Activated CD8-positive, alpha-beta T cell treated with anti-CD3 and anti-CD28 coated beads for 36 hours (primary cell): ENCODE results near the gene DKC1. TPM values are rescaled to one million over a fixed set of nuclear protein-coding genes. Genes with fewer than 3 reads are reported as not detected.

Experiments
- ATAC-seq: fragments of 200-7000 bp; cut with Tn5 transposase; one replicate; pipeline ENCODE4 v1.10.0; 2021; ENCODE audit warnings: mild to moderate bottlenecking, moderate library complexity
- CTCF ChIA-PET: fragments of 350-600 bp; sonication (Branson Sonifier 250); formaldehyde crosslinking; loops from one replicate; lab custom pipeline; 2021; ENCODE audit warnings: antibody characterized with exemption; lab: Charles Lee
- POLR2A ChIA-PET: fragments of 350-600 bp; sonication (Branson Sonifier 250); formaldehyde crosslinking; loops from one replicate; lab custom pipeline; 2021; ENCODE audit warnings: antibody characterized with exemption; lab: Charles Lee
- DNase-seq: peaks from one replicate; pipeline ENCODE4 v3.0.0-alpha.2; 2020
- H3K27ac Mint-ChIP-seq: one replicate; pipeline ENCODE4 v1.8.0; 2021; ENCODE audit warnings: mild to moderate bottlenecking, mixed read lengths
- H3K27me3 Mint-ChIP-seq: one replicate; pipeline ENCODE4 v1.8.0; 2021; ENCODE audit warnings: mixed read lengths
- H3K36me3 Mint-ChIP-seq: one replicate; pipeline ENCODE4 v1.8.0; 2021; ENCODE audit warnings: low read depth, mixed read lengths
- H3K4me1 Mint-ChIP-seq: one replicate; pipeline ENCODE4 v1.8.0; 2021; ENCODE audit warnings: low read depth, mixed read lengths
- H3K4me3 Mint-ChIP-seq: one replicate; pipeline ENCODE4 v1.8.0; 2021; ENCODE audit warnings: mild to moderate bottlenecking, moderate library complexity, mixed read lengths
- H3K9me3 Mint-ChIP-seq: one replicate; pipeline ENCODE4 v1.8.0; 2021; ENCODE audit warnings: mixed read lengths
- CTCF ChIP-seq: fragments of 200-600 bp; IDR thresholded peaks from one replicate; pipeline ENCODE4 v1.8.0; 2022; ENCODE audit warnings: antibody characterized with exemption, mild to moderate bottlenecking
- intact Hi-C: fragments of 100-400 bp; cut with micrococcal nuclease; formaldehyde crosslinking; loops from one replicate; pipeline ENCODE4 v1.10.0; 2022
- total RNA-seq, 2 experiments: library from RNA; stranded (reverse); gene quantifications; one replicate each; pipeline ENCODE4 v1.2.3, GENCODE V29; 2021

The DKC1 gene
- total RNA-seq, 2 experiments from 2014 or later: 132 to 138 TPM

- intact Hi-C loops: no loop called here
- ATAC-seq: no peak
- Mint-ChIP-seq H3K27ac (peak overlapping the region; percentile 58), H3K27me3 (no peaks in the 10 kb centered on the region), H3K9me3 (no peaks in the 10 kb centered on the region), H3K36me3 (no peaks in the 10 kb centered on the region), H3K4me3 (no peak overlapping the region), H3K4me1 (peaks cover 98% of the 10 kb centered on the region)
- no peak for DNase-seq
- TF ChIP-seq CTCF: no peak
- CTCF ChIA-PET: interaction anchor here (4.1 to 6.0 kb wide), 2 partner anchors 11 to 20 kb away, joined by 35 to 38 read pairs; partner anchors contain the start of gene GAB3
- POLR2A ChIA-PET: interaction anchor here (0.7 to 1.5 kb wide), 3 partner anchors 11 to 47 kb away, joined by 3 read pairs; no protein-coding TSS in a partner anchor
Observed at GRCh38 chrX:154729439-154729838, 33.2 kb upstream of the DKC1 start.

GRCh38 chrX:154730253-154730891 is 32.3 kb upstream of the DKC1 start:
- ChIA-PET CTCF (interaction anchor here (4.1 to 6.0 kb wide), 2 partner anchors 12 to 19 kb away, joined by 35 to 38 read pairs; partner anchors contain the start of gene GAB3), POLR2A (interaction anchor here (6.5 kb wide), 1 partner anchor 12 kb away, joined by 31 read pairs; no protein-coding TSS in a partner anchor)
- DNase-seq (no peak), ATAC-seq (no peak)
- Mint-ChIP-seq H3K4me3 (no peak overlapping the region), H3K9me3 (no peaks in the 10 kb centered on the region), H3K27me3 (no peaks in the 10 kb centered on the region), H3K4me1 (peaks cover 98% of the 10 kb centered on the region), H3K27ac (peak overlapping the region; percentile 54), H3K36me3 (no peaks in the 10 kb centered on the region)
- intact Hi-C loops: no loop called here
- TF ChIP-seq CTCF: no peak

GRCh38 chrX:154731184-154731583 is 31.5 kb upstream of the DKC1 start:
- ChIA-PET POLR2A (interaction anchor here (6.5 kb wide), 1 partner anchor 13 kb away, joined by 31 read pairs; no protein-coding TSS in a partner anchor), CTCF (interaction anchor here (1.0 to 6.0 kb wide), 3 partner anchors 10 to 18 kb away, joined by 3 to 38 read pairs (median 35); partner anchors contain the start of gene GAB3)
- H3K4me1 Mint-ChIP-seq: peaks cover 98% of the 10 kb centered on the region
- ATAC-seq (no peak), DNase-seq (peak; percentile 32)
- H3K36me3 Mint-ChIP-seq: no peaks in the 10 kb centered on the region
- no peak overlapping the region for H3K4me3 Mint-ChIP-seq
- H3K27ac Mint-ChIP-seq: peak overlapping the region; percentile 66
- H3K9me3 Mint-ChIP-seq: no peaks in the 10 kb centered on the region
- TF ChIP-seq CTCF: no peak
- H3K27me3 Mint-ChIP-seq: no peaks in the 10 kb centered on the region
- intact Hi-C loops: no loop called here

- H3K36me3 Mint-ChIP-seq: peaks cover 1% of the 10 kb centered on the region
- POLR2A ChIA-PET: interaction anchor here (0.6 to 6.5 kb wide), 3 partner anchors 14 to 136 kb away, joined by 3 to 31 read pairs (median 4); no protein-coding TSS in a partner anchor
- peaks cover 98% of the 10 kb centered on the region for H3K4me1 Mint-ChIP-seq
- H3K9me3 Mint-ChIP-seq: no peaks in the 10 kb centered on the region
- no peak for TF ChIP-seq CTCF
- H3K27me3 Mint-ChIP-seq: no peaks in the 10 kb centered on the region
- ATAC-seq (no peak), DNase-seq (no peak)
- peak overlapping the region; percentile 76 for H3K27ac Mint-ChIP-seq
- intact Hi-C loops: no loop called here
- CTCF ChIA-PET: interaction anchor here (0.6 to 6.0 kb wide), 5 partner anchors 9 to 49 kb away, joined by 3 to 38 read pairs (median 3); partner anchors contain the start of gene GAB3
- peak overlapping the region; percentile 18 for H3K4me3 Mint-ChIP-seq
Observed at GRCh38 chrX:154731881-154732280, 30.8 kb upstream of the DKC1 start.
